H9 (cell line): ENCODE data around the gene WDR64. TPM values are rescaled to one million over a fixed set of nuclear protein-coding genes. Genes with fewer than 3 reads are reported as not detected.

Experiments
- DNase-seq: peaks from one replicate; pipeline ENCODE4 v3.0.0-alpha.2; 2017
- H2AFZ ChIP-seq: one replicate; pipeline ENCODE4 v1.6.1; 2013; ENCODE audit warnings: mild to moderate bottlenecking, low read length, control low read depth, moderate library complexity
- H2AK5ac ChIP-seq: 2 replicates; pipeline ENCODE4 v1.6.1; 2013; ENCODE audit warnings: low read length, control low read depth, mixed read lengths; ENCODE audit not compliant: insufficient read length
- H2BK120ac ChIP-seq: one replicate; pipeline ENCODE4 v1.6.1; 2013; ENCODE audit warnings: low read depth, mild to moderate bottlenecking, low read length, control low read depth, inconsistent platforms; ENCODE audit not compliant: poor library complexity, severe bottlenecking
- H2BK12ac ChIP-seq: 2 replicates; pipeline ENCODE4 v1.6.1; 2013; ENCODE audit warnings: low read length, control low read depth, mixed read lengths, low read depth; ENCODE audit not compliant: insufficient read length
- H2BK15ac ChIP-seq: 2 replicates; pipeline ENCODE4 v1.6.1; 2013; ENCODE audit warnings: low read depth, low read length, control low read depth
- H2BK20ac ChIP-seq: one replicate; pipeline ENCODE4 v1.6.1; 2013; ENCODE audit warnings: low read depth, mild to moderate bottlenecking, low read length, control low read depth, inconsistent platforms; ENCODE audit not compliant: poor library complexity, severe bottlenecking
- H2BK5ac ChIP-seq: 2 replicates; pipeline ENCODE4 v1.6.1; 2013; ENCODE audit warnings: low read length, control low read depth, mixed read lengths; ENCODE audit not compliant: insufficient read length
- H3K14ac ChIP-seq: 2 replicates; pipeline ENCODE4 v1.6.1; 2013; ENCODE audit warnings: low read length, control low read depth; ENCODE audit not compliant: insufficient read depth
- H3K18ac ChIP-seq: 2 replicates; pipeline ENCODE4 v1.6.1; 2013; ENCODE audit warnings: low read depth, mild to moderate bottlenecking, mixed read lengths, low read length, control low read depth; ENCODE audit not compliant: insufficient read length
- H3K23ac ChIP-seq: 2 replicates; pipeline ENCODE4 v1.6.1; 2013; ENCODE audit warnings: low read length, control low read depth, mixed read lengths, low read depth; ENCODE audit not compliant: insufficient read length
- H3K23me2 ChIP-seq: 2 replicates; pipeline ENCODE4 v1.6.1; 2013; ENCODE audit warnings: low read depth, mild to moderate bottlenecking, mixed read lengths, low read length, control low read depth; ENCODE audit not compliant: insufficient read length, poor library complexity, severe bottlenecking
- H3K27ac ChIP-seq: 2 replicates; pipeline ENCODE4 v1.5.1; 2013; ENCODE audit warnings: low read length, control low read depth, mixed read lengths, low read depth; ENCODE audit not compliant: insufficient read length
- H3K27me3 ChIP-seq: 2 replicates; pipeline ENCODE4 v1.6.1; 2013; ENCODE audit warnings: low read length, control low read depth, inconsistent platforms; ENCODE audit not compliant: insufficient read depth
- H3K4ac ChIP-seq: 2 replicates; pipeline ENCODE4 v1.6.1; 2013; ENCODE audit warnings: low read depth, mild to moderate bottlenecking, control low read depth, inconsistent platforms, low read length, moderate library complexity
- H3K4me1 ChIP-seq: 2 replicates; pipeline ENCODE4 v1.6.1; 2013; ENCODE audit warnings: low read length, control low read depth, inconsistent platforms; ENCODE audit not compliant: insufficient read depth
- H3K4me2 ChIP-seq: 2 replicates; pipeline ENCODE4 v1.6.1; 2013; ENCODE audit warnings: low read length, control low read depth, mixed read lengths; ENCODE audit not compliant: insufficient read length, insufficient read depth
- H3K56ac ChIP-seq: 2 replicates; pipeline ENCODE4 v1.6.1; 2013; ENCODE audit warnings: low read depth, mild to moderate bottlenecking, mixed read lengths, low read length, control low read depth; ENCODE audit not compliant: insufficient read length
- H3K79me1 ChIP-seq: 2 replicates; pipeline ENCODE4 v1.6.1; 2013; ENCODE audit warnings: low read depth, mild to moderate bottlenecking, moderate library complexity, low read length, control low read depth, inconsistent platforms; ENCODE audit not compliant: insufficient read depth, poor library complexity, severe bottlenecking
- H3K79me2 ChIP-seq: 2 replicates; pipeline ENCODE4 v1.6.1; 2013; ENCODE audit warnings: low read length, control low read depth, inconsistent platforms; ENCODE audit not compliant: insufficient read depth
- H3K9ac ChIP-seq: 2 replicates; pipeline ENCODE4 v1.6.1; 2013; ENCODE audit warnings: low read length, control low read depth, mixed read lengths; ENCODE audit not compliant: insufficient read length; ENCODE audit errors: extremely low read depth
- H3K9me3 ChIP-seq: one replicate; pipeline ENCODE4 v1.6.1; 2013; ENCODE audit warnings: low read depth, low read length, inconsistent platforms; ENCODE audit not compliant: control insufficient read depth
- H3T11ph ChIP-seq: one replicate; pipeline ENCODE4 v1.6.1; 2013; ENCODE audit warnings: mild to moderate bottlenecking, low read length, control low read depth, inconsistent platforms
- H4K20me1 ChIP-seq: one replicate; pipeline ENCODE4 v1.6.1; 2013; ENCODE audit not compliant: control insufficient read depth, insufficient read length, insufficient read depth
- H4K5ac ChIP-seq: 2 replicates; pipeline ENCODE4 v1.6.1; 2013; ENCODE audit warnings: low read depth, mild to moderate bottlenecking, mixed read lengths, low read length, control low read depth; ENCODE audit not compliant: insufficient read length
- H4K8ac ChIP-seq: replicated peaks from 2 replicates; pipeline ENCODE4 v1.6.1; 2013; ENCODE audit warnings: low read length, control low read depth, mixed read lengths, low read depth; ENCODE audit not compliant: insufficient read length
- H4K91ac ChIP-seq: 2 replicates; pipeline ENCODE4 v1.6.1; 2013; ENCODE audit warnings: low read depth, mild to moderate bottlenecking, moderate library complexity, mixed read lengths, low read length, control low read depth; ENCODE audit not compliant: insufficient read length
- H3K27ac Mint-ChIP-seq, 3 experiments: 2 replicates in 2 of 3; 3 replicates in 1 of 3; pipeline ENCODE4 v1.8.0; 2020 to 2021; ENCODE audit warnings: mixed read lengths in 3 of 3, mild to moderate bottlenecking in 1 of 3, moderate library complexity in 1 of 3
- H3K27me3 Mint-ChIP-seq: 2 replicates; pipeline ENCODE4 v1.8.0; 2021; ENCODE audit warnings: low read depth, mild to moderate bottlenecking, moderate library complexity, mixed read lengths
- H3K36me3 Mint-ChIP-seq, 3 experiments: 2 replicates in 2 of 3; 3 replicates in 1 of 3; pipeline ENCODE4 v1.8.0; 2020 to 2021; ENCODE audit warnings: low read depth in 3 of 3, mixed read lengths in 3 of 3; ENCODE audit not compliant: insufficient read depth in 1 of 3
- H3K4me1 Mint-ChIP-seq, 2 experiments: 2 replicates each; pipeline ENCODE4 v1.8.0; 2020; ENCODE audit warnings: mixed read lengths in 2 of 2
- H3K4me3 Mint-ChIP-seq, 2 experiments: 2 replicates in 1 of 2; 3 replicates in 1 of 2; pipeline ENCODE4 v1.8.0; 2020 to 2021; ENCODE audit warnings: mild to moderate bottlenecking in 2 of 2, mixed read lengths in 2 of 2, moderate library complexity in 1 of 2
- H3K9me3 Mint-ChIP-seq, 2 experiments: 2 replicates in 1 of 2; 3 replicates in 1 of 2; pipeline ENCODE4 v1.8.0; 2020; ENCODE audit warnings: mild to moderate bottlenecking in 2 of 2, mixed read lengths in 2 of 2, moderate library complexity in 1 of 2
- CTCF ChIP-seq: fragments of 200-600 bp; sonication (generic); conservative IDR thresholded peaks from 3 replicates; pipeline ENCODE4 v1.8.0; 2021; ENCODE audit warnings: antibody characterized with exemption, mild to moderate bottlenecking
- WGBS: extraction: QIAGEN DNeasy Blood & Tissue Kit; methylation state at CpG from one replicate; pipeline ENCODE4 v1.1.7; 2013; ENCODE audit warnings: missing lambda C conversion rate, low lambda C conversion rate, mixed read lengths; ENCODE audit not compliant: insufficient read length; ENCODE audit errors: extremely low coverage; 5-methylcytosine and 5-hydroxymethylcytosine counted together
- total RNA-seq: library from RNA; stranded (reverse); gene quantifications from 2 replicates; pipeline ENCODE4 v1.2.1, GENCODE V29; 2021

Gene WDR64
- total RNA-seq, 1 experiment from 2014 or later, result not detected

GRCh38 chr1:241838897-241839296, 186.8 kb downstream of the WDR64 start:
- Mint-ChIP-seq H3K4me3 (no peak overlapping the region), H3K4me1 (no peaks in the 10 kb centered on the region), H3K27ac (no peak overlapping the region), H3K9me3 (no peaks in the 10 kb centered on the region), H3K27me3 (no peaks in the 10 kb centered on the region; the same call in 1 of the 2 replicates), H3K36me3 (no peaks in the 10 kb centered on the region)
- DNase-seq, result no peak
- Histone ChIP-seq H4K91ac (no peak overlapping the region), H3K79me1 (no peaks in the 10 kb centered on the region), H4K8ac (no peak overlapping the region), H2AK5ac (no peak overlapping the region), H3K14ac (no peak overlapping the region), H2AFZ (no peak overlapping the region), H2BK12ac (no peak overlapping the region), H3K23me2 (no peaks in the 10 kb centered on the region), H3K9me3 (no peaks in the 10 kb centered on the region), H3K4ac (no peak overlapping the region), H2BK120ac (no peak overlapping the region), H4K20me1 (no peaks in the 10 kb centered on the region), H3K56ac (no peak overlapping the region), H3K9ac (no peak overlapping the region), H3K79me2 (no peaks in the 10 kb centered on the region), H3K4me1 (no peaks in the 10 kb centered on the region), H3K23ac (no peak overlapping the region), H3K27ac (no peak overlapping the region), H2BK5ac (no peak overlapping the region), H3T11ph (no peak overlapping the region), H3K27me3 (no peaks in the 10 kb centered on the region), H3K4me2 (no peak overlapping the region), H2BK15ac (no peak overlapping the region), H2BK20ac (no peak overlapping the region), H4K5ac (no peak overlapping the region), H3K18ac (no peak overlapping the region)
- TF ChIP-seq CTCF, result no peak
- WGBS, result no CpG with 5 or more reads among the region's 5 CpGs
